DND-41 (cell line): ENCODE results near the gene HMOX1.

ENCODE experiments used
- EZH2 ChIP-seq: IDR thresholded peaks from 3 replicates; pipeline ENCODE4 v1.6.1; 2012; ENCODE audit warnings: borderline replicate concordance, low read depth, mild to moderate bottlenecking, moderate library complexity, low read length, inconsistent platforms; ENCODE audit not compliant: severe bottlenecking
- TF ChIP-seq, protein P1 (sequence below): IDR thresholded peaks from 2 replicates; pipeline ENCODE4 v1.5.1; 2012; ENCODE audit warnings: borderline replicate concordance, low read length, moderate library complexity, mild to moderate bottlenecking; ENCODE audit not compliant: poor library complexity, severe bottlenecking; ENCODE audit errors: extremely low read depth

DNA sequence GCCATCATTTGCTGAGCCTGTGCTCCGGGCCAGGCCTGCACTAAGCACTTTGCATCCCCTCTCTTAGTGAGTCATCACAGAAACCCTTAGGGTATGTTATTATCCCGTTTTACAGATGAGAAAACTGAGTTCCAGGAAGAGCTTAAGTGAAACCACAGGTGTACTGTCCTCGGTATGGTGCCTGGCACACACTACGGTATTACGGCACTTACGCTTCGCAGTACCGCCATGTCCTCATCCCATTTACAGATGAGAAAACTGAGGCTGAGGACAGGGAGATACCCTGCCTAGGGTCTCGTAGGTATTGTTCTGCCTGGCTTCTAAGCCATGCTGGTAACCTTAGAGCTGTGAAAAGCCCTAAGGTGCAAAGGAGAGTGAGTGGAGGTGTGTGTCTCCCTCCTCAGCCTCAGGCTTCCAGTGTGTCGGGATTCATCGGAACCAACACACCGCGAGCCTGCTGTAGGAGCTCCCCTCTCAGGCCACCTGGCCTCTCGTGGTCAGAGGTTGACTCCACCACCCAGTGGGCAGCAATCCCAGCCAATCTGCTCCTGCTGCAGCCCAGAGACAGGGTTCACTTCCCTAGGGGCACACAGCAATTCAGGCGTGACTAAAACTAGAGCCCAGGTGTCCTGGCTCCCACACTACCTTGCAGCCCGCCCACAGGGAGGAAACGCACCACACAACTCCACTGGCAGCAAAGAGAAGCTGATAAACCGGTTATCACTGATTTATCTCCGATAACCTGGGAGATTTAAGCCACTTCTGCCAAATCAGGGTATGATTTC, 39.6 kb upstream of the HMOX1 start:
- TF ChIP-seq, protein P1, sequence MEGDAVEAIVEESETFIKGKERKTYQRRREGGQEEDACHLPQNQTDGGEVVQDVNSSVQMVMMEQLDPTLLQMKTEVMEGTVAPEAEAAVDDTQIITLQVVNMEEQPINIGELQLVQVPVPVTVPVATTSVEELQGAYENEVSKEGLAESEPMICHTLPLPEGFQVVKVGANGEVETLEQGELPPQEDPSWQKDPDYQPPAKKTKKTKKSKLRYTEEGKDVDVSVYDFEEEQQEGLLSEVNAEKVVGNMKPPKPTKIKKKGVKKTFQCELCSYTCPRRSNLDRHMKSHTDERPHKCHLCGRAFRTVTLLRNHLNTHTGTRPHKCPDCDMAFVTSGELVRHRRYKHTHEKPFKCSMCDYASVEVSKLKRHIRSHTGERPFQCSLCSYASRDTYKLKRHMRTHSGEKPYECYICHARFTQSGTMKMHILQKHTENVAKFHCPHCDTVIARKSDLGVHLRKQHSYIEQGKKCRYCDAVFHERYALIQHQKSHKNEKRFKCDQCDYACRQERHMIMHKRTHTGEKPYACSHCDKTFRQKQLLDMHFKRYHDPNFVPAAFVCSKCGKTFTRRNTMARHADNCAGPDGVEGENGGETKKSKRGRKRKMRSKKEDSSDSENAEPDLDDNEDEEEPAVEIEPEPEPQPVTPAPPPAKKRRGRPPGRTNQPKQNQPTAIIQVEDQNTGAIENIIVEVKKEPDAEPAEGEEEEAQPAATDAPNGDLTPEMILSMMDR: no peak
- TF ChIP-seq EZH2: no peak
